HG03439 (cell line): ENCODE data around the gene DNAAF2.
"Not testable (repeated sequence)": the region's sequence is repeated elsewhere in the genome, so short reads cannot be mapped to it uniquely, and the experiment has no call there.

ENCODE experiments used
- ATAC-seq: cut with Tn5 transposase; IDR thresholded peaks from one replicate; pipeline ENCODE4 v1.9.1; 2021; ENCODE audit warnings: mild to moderate bottlenecking, moderate library complexity; ENCODE audit not compliant: unreplicated experiment

DNAAF2 gene

DNA sequence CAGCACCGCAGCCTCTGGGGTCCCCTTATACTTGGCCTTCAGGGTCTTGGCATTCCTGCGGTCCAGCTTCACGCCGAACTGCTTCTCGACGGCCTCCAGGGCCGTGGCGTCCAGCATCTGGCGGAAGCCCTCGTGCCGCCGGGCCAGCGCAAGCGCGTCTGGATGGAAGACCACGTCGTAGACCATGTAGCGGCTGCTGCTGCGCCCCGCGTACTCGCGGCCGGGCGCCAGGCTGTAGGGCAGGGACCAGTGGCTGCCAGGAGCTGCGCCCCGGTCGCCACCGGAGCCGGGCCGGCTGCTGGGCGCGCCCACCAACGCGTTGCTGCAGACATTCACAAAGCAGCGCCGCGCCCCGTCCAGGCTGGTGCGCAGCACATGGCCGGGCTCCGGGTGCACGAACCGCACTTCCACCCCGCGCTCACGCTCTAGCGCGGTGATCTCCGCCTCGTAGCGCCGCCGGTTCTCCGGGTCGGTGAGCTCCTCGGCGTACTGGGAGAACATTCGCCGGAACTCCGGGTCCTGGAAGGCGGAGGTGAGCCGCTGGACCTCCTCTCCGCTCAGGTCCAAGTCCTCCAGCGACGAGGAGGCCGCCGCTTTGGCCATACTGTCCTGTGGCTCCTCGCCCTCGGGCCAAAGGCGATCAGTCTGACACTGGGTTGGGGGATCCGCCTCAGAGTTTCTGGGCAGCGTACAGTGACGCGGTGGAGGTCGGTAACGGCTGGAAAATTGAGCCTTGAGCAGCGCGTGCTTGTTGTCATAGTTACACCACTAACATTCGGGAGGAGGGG lies at the start of gene DNAAF2:
Gene DNAAF2, minus strand, starts transcription at position 698 of the 788 bp plus-strand sequence. Its CDS starts 95 bp downstream, at position 603.
- ATAC-seq = peak; percentile 25

DNA sequence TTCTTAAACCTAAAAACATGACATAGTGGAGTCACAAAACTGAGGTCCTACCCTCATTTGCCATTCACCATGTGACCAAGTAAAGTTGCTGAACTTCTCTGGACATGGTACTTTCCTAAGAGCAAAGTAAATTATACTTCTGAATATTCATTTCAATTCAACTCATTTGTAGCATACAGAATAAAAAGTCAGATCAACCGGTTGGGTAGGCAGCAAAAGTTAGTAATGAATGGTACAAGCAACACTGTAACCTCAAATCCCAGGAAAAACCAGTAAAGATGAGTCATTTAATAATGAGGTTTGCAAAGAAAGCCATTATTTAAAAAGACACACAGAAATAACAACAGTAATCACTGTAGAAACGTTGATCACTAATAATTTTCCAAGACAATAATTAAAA lies 44.2 kb upstream of the DNAAF2 start:
- no peak for ATAC-seq

- no peak for ATAC-seq
These were observed 42.6 kb upstream of the DNAAF2 start for GRCh38 chr14:49677643-49678042.

GRCh38 chr14:49673586-49673985 lies 38.5 kb upstream of the DNAAF2 start:
- no peak for ATAC-seq

- ATAC-seq = no peak
These were observed 35.4 kb upstream of the DNAAF2 start for GRCh38 chr14:49670475-49670874.

DNA sequence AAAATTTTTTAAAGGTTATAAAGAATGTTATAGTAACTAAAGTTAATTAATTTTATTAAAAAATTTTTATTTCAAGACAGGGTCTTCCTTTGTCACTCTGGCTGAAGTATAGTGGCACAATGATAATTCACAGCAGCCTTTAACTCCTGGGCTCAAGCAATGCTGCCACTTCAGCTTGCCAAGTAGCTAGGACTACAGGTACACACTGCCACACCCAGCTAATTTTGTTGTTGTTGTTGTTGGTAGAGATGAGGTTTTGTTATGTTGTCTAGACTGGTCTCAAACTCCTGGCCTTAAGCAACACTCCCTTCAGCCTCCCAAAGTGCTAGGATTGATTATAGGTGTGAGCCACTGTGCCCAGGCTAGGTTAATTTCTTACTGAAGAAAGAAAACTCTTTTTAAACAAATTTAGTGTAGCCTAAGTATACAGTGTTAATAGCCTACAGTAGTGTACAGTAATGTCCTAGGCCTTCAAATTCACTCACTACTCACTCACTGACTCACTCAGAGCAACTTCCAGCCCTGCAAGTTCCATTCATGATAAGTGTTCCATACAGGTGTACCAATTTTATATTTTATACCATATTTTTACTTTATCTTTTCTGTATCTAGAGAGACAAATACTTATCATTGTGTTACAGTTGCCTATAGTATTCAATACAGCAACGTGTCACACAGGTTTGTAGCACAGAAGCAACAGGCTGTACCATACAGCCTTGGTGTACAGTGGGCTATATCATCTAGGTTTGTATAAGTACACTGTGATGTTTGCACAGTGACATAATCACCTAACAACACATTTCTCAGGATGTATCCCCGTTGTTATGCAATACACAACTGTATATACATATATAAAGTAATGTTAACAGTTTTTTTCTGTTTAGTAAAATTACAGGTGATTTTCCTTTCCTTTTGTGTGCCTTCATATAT lies 24.7 kb upstream of the DNAAF2 start:
- ATAC-seq = no peak

DNA sequence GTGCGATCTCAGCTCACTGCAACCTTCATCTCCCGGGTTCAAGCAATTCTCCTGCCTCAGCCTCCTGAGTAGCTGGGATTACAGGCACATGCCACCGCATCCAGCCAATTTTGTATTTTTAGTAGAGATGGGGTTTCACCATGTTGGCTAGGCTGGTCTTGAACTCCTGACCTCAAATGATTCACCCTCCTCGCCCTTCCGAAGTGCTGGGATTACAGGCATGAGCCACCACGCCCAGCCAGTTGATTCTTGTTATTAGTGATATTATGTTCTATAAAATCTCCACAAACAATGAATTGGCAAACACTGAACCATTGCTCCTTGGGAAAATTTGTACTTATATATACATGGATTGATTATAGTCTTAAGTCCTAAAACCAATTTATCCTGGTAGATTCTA lies 22.5 kb upstream of the DNAAF2 start:
- ATAC-seq = not testable (repeated sequence)

DNA sequence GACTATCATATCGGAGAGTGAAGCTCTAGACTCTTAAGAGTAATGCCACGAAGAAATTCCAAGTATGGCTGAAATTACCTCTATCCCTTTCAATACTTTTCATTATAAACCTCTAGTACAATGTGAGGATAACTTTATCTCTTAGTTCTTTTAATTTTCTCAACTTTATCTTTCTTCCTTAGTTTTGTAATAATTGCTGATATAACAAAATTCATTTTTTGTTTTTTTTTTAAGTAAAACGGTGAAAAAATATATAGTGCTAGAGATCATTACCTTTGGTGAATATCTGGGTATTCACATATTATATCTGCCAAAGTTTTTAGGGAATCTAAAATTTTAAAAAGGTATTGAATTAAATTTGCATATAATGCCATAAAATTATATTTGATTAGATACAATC lies 19.5 kb upstream of the DNAAF2 start:
- ATAC-seq = no peak

- ATAC-seq = no peak
These were observed 18.5 kb upstream of the DNAAF2 start for GRCh38 chr14:49653508-49653907.

DNA sequence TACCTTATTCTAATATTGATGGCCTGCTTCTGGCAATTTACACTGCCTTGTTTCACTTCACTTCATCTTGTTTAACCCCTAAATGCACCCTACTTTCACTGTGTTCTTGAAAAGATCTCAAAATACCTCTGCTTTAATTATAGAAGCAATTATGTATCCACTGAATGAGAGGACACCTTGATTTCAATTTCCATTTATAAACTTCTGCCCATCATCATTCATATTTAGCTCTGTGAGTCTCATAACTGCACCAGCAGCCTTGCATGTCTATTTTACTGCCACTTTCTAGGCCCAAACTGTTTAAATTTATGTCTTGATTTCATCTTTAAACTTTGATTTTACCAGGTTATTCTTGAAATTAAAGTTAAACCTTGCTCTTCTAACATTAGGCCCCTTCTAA lies 7.1 kb upstream of the DNAAF2 start:
- ATAC-seq = no peak

GRCh38 chr14:49641697-49642129 lies 6.7 kb upstream of the DNAAF2 start:
- ATAC-seq = no peak

- no peak for ATAC-seq
These were observed 5.7 kb upstream of the DNAAF2 start for GRCh38 chr14:49640540-49641417.

DNA sequence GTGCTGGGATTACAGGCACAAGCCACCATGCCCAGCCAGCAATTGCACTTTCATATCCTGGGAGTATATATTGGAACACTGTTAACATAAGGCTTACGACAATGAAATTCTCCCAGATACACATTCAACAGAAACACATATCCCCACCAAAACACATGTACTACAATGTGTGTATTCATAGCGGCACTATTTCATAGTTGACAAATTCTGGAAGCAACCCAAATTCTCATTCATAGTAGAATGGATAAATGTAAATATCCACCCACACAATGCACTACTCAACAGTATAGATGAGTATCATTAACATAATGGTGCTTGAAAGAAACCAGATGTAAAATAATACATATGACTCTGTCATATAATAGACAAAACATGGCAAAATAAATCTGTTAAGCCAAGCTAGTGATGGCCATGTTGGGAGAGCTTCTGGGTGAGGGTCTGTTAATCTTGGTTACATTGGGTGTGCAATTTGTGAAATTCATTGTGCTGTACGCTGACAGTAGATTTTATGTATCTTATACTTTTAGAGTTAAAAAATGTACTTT lies 2.6 kb upstream of the DNAAF2 start:
- no peak for ATAC-seq

DNA sequence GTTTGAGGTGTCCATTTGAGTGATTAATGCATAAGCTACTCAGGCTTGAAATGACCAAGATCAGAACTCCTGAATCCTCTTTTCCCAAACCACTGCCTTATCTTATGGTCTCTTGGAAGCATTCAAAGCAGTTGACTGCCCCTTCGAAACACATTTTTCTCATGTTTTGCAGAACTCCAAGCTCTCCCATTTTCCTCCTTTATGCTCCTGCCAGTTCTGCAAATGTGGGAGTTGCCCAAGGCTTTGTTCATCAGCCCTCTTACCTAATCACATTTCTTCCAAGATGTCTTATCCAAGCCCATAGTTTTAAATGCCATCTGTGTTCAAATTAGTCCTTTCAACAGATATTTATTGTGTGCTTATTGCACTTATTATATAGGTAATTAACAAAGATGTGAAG lies 1.8 kb upstream of the DNAAF2 start:
- no peak for ATAC-seq

- ATAC-seq = peak; percentile 76
These were observed 1.2 kb downstream of the DNAAF2 start for GRCh38 chr14:49633640-49634546.

- ATAC-seq = no peak
These were observed 10.9 kb downstream of the DNAAF2 start for GRCh38 chr14:49623941-49624839.

DNA sequence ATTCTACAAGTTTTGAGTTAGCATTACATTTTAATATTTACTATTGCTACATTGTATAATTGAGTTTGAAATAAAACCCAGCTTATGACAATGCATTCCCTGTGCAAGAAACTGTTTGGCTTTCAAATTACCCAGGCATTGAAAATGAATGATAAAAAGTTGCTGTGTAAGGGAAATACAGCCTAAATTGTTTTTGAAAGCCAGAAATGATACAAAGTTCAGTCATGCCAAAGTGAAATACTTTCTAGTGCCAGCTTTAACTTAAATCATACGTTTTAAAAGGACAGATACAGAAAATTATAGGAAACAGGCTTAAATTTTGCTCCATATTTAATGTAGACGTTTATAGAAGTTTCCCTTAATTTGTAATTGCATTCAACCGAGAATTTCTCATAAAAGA lies 11.7 kb downstream of the DNAAF2 start:
- no peak for ATAC-seq

GRCh38 chr14:49622022-49622607 lies 12.9 kb downstream of the DNAAF2 start:
- no peak for ATAC-seq
